K562 (cell line): Measurements from ENCODE around the gene TGFBR3L. TPM values are rescaled to one million over a fixed set of nuclear protein-coding genes. Genes with fewer than 3 reads are reported as not detected.
A peak's percentile ranks its signal among the peaks of the same experiment; 100 is the strongest.

Experiments
- ATAC-seq: fragments of 200-7000 bp; cut with Tn5 transposase; 3 replicates; pipeline ENCODE4 v1.9.1; 2020; ENCODE audit warnings: moderate library complexity
- BruUV-seq: library from RNA; stranded (reverse); fragments of 400-500 nt; replicated peaks from 2 replicates; lab custom pipeline; 2021; lab: Mats Ljungman, UMichigan
- CTCF ChIA-PET: fragments of 300-600 bp; formaldehyde crosslinking; extraction: SDS; loops from one replicate; lab custom pipeline; 2021; ENCODE audit warnings: low intra/inter-chr PET ratio; lab: Yijun Ruan, JAX
- POLR2A ChIA-PET: fragments of 300-600, 350-650 bp; sonication (Branson Sonifier 250); formaldehyde crosslinking; extraction: SDS; loops from one replicate; lab custom pipeline; 2021; ENCODE audit warnings: antibody characterized with exemption, inconsistent platforms; lab: Yijun Ruan, JAX
- DNase-seq, 4 experiments: peaks; one replicate each; pipeline versions ENCODE4 v3.0.0 to v3.0.0-alpha.2; 2011 to 2018; ENCODE audit warnings: low spot score in 3 of 4, mixed read lengths in 3 of 4; ENCODE audit errors: extremely low read depth in 1 of 4
- FAIRE-seq: peaks from 2 replicates; lab custom pipeline; 2011; peaks lifted over from hg19 to GRCh38; lab: Jason Lieb, UNC
- H2AFZ ChIP-seq: 2 replicates; pipeline ENCODE4 v1.6.0; 2011; ENCODE audit warnings: low read depth, low read length, control low read depth, inconsistent platforms
- H3K27ac ChIP-seq: fragments of 200-600 bp; 3 replicates; pipeline ENCODE4 v1.8.0; 2011; ENCODE audit warnings: low read depth, mild to moderate bottlenecking, control low read depth, inconsistent platforms, low read length, moderate library complexity, mixed read lengths; ENCODE audit errors: extremely low read depth
- H3K27me3 ChIP-seq, 2 experiments: fragments of 300-600 bp in 1 of 2; 2 replicates in 1 of 2; 3 replicates in 1 of 2; pipeline versions ENCODE4 v1.6.0 to v1.8.0; 2011; ENCODE audit warnings: inconsistent platforms in 2 of 2, low read length in 2 of 2, mild to moderate bottlenecking in 1 of 2, mixed read lengths in 1 of 2, moderate library complexity in 1 of 2; ENCODE audit not compliant: control insufficient read depth in 2 of 2, insufficient read depth in 2 of 2
- H3K36me3 ChIP-seq: fragments of 300-600 bp; 3 replicates; pipeline ENCODE4 v1.8.0; 2011; ENCODE audit warnings: mild to moderate bottlenecking, low read length, inconsistent platforms; ENCODE audit not compliant: control insufficient read depth, insufficient read depth
- H3K4me1 ChIP-seq, 2 experiments: fragments of 200-600 bp in 1 of 2; replicated peaks in 1 of 2; 2 replicates in 1 of 2; 3 replicates in 1 of 2; pipeline versions ENCODE4 v1.5.1 to v1.8.0; 2011; ENCODE audit warnings: inconsistent platforms in 2 of 2, low read length in 2 of 2, mild to moderate bottlenecking in 1 of 2, mixed read lengths in 1 of 2, moderate library complexity in 1 of 2; ENCODE audit not compliant: control insufficient read depth in 2 of 2, insufficient read depth in 2 of 2
- H3K4me2 ChIP-seq: 2 replicates; pipeline ENCODE4 v1.6.1; 2011; ENCODE audit warnings: low read length, control low read depth, inconsistent platforms, mixed read lengths; ENCODE audit not compliant: insufficient read depth
- H3K4me3 ChIP-seq: fragments of 200-600 bp; sonication (generic), shearing (Covaris generic); 2 replicates; pipeline ENCODE4 v1.5.1; 2016; ENCODE audit warnings: control low read depth, inconsistent platforms
- H3K79me2 ChIP-seq: fragments of 200-600 bp; 3 replicates; pipeline ENCODE4 v1.8.0; 2011; ENCODE audit warnings: low read length, inconsistent platforms; ENCODE audit not compliant: control insufficient read depth, insufficient read depth
- H3K9ac ChIP-seq, 2 experiments: 2 replicates each; pipeline versions ENCODE4 v1.6.0 to v1.6.1; 2011; ENCODE audit warnings: low read depth in 2 of 2, low read length in 2 of 2, control low read depth in 1 of 2, inconsistent platforms in 1 of 2, mild to moderate bottlenecking in 1 of 2, mixed read lengths in 1 of 2; ENCODE audit not compliant: insufficient read depth in 1 of 2
- H3K9me1 ChIP-seq: one replicate; pipeline ENCODE4 v1.6.0; 2011; ENCODE audit warnings: inconsistent platforms, mild to moderate bottlenecking, low read length, moderate library complexity; ENCODE audit not compliant: control insufficient read depth, insufficient read depth
- H3K9me3 ChIP-seq: replicated peaks from 2 replicates; pipeline ENCODE4 v1.5.1; 2011; ENCODE audit warnings: low read depth, low read length, inconsistent platforms; ENCODE audit not compliant: control insufficient read depth, insufficient read depth
- H4K20me1 ChIP-seq: replicated peaks from 2 replicates; pipeline ENCODE4 v1.6.1; 2011; ENCODE audit warnings: low read length, inconsistent platforms, mixed read lengths; ENCODE audit not compliant: control insufficient read depth, insufficient read depth
- CBX1 ChIP-seq: sonication (generic); IDR thresholded peaks from 2 replicates; pipeline ENCODE4 v1.6.1; 2016; ENCODE audit warnings: antibody characterized with exemption, low read depth, mild to moderate bottlenecking
- CSDE1 ChIP-seq, 2 experiments: fragments of 450-650 bp; IDR thresholded peaks; 2 replicates each; pipeline ENCODE4 v1.6.1; 2016; ENCODE audit warnings: mild to moderate bottlenecking in 1 of 2
- DDX20 ChIP-seq: fragments of 450-650 bp; IDR thresholded peaks from 2 replicates; pipeline ENCODE4 v1.6.1; 2016; ENCODE audit warnings: missing genetic modification characterization, low read depth, mild to moderate bottlenecking, missing compliant biosample characterization, moderate library complexity
- FIP1L1 ChIP-seq: fragments of 200-400 bp; formaldehyde crosslinking; IDR thresholded peaks from 2 replicates; pipeline ENCODE4 v1.6.1; 2018; ENCODE audit warnings: mild to moderate bottlenecking, low read depth, low read length; ENCODE audit not compliant: poor library complexity, severe bottlenecking
- HDAC2 ChIP-seq: fragments of 450-650 bp; IDR thresholded peaks from 2 replicates; pipeline ENCODE4 v1.6.1; 2016; ENCODE audit warnings: mild to moderate bottlenecking
- KDM1A ChIP-seq, 2 experiments: fragments of 450-650 bp; IDR thresholded peaks; 2 replicates each; pipeline ENCODE4 v1.6.1; 2016; ENCODE audit warnings: mild to moderate bottlenecking in 2 of 2
- MAZ ChIP-seq, 2 experiments: fragments of 450-650 bp in 1 of 2; sonication (generic) in 1 of 2; formaldehyde crosslinking; IDR thresholded peaks in 1 of 2; conservative IDR thresholded peaks in 1 of 2; 2 replicates each; pipeline versions ENCODE4 v1.4.0 to v1.5.0; 2020; ENCODE audit warnings: mild to moderate bottlenecking in 1 of 2, missing genetic modification reagents in 1 of 2
- MXD1 ChIP-seq: fragments of 250-450 bp; sonication (Bioruptor Pico); IDR thresholded peaks from 2 replicates; pipeline ENCODE4 v1.8.0; 2021; ENCODE audit warnings: borderline replicate concordance, mild to moderate bottlenecking, moderate library complexity; ENCODE audit not compliant: poor library complexity, severe bottlenecking
- MYC ChIP-seq, 2 experiments: fragments of 250-450 bp in 1 of 2; sonication (Bioruptor Pico) in 1 of 2; IDR thresholded peaks; 2 replicates each; pipeline versions ENCODE4 v1.5.1 to v1.6.1; 2012 to 2021; ENCODE audit warnings: low read depth in 2 of 2, borderline replicate concordance in 1 of 2, improper control_type of control experiment in 1 of 2, low read length in 1 of 2, mild to moderate bottlenecking in 1 of 2, moderate library complexity in 1 of 2
- NFE2L1 ChIP-seq: fragments of 450-650 bp; IDR thresholded peaks from 2 replicates; pipeline ENCODE4 v1.6.1; 2016; ENCODE audit warnings: missing genetic modification characterization, low read depth, mild to moderate bottlenecking, missing compliant biosample characterization, moderate library complexity, borderline replicate concordance
- PHF8 ChIP-seq: fragments of 200-600 bp; sonication (generic); IDR thresholded peaks from 2 replicates; pipeline ENCODE4 v1.6.1; 2012; ENCODE audit warnings: mixed run types, mild to moderate bottlenecking, inconsistent platforms, low read length, moderate library complexity, borderline replicate concordance
- RBM25 ChIP-seq: fragments of 200-400 bp; formaldehyde crosslinking; IDR thresholded peaks from 2 replicates; pipeline ENCODE4 v1.6.1; 2018; ENCODE audit warnings: low read length, low read depth, moderate library complexity; ENCODE audit not compliant: severe bottlenecking
- RCOR1 ChIP-seq, 2 experiments: IDR thresholded peaks; 2 replicates each; pipeline ENCODE4 v1.6.1; 2012; ENCODE audit warnings: low read depth in 2 of 2, low read length in 2 of 2, borderline replicate concordance in 1 of 2, improper control_type of control experiment in 1 of 2
- SMARCA5 ChIP-seq: fragments of 450-650 bp; IDR thresholded peaks from 2 replicates; pipeline ENCODE4 v1.6.1; 2016
- ZBTB7A ChIP-seq: IDR thresholded peaks from 2 replicates; pipeline ENCODE4 v1.6.1; 2011; ENCODE audit warnings: low read depth, mild to moderate bottlenecking, low read length, moderate library complexity, borderline replicate concordance; ENCODE audit not compliant: control insufficient read depth
- ZKSCAN8 ChIP-seq: fragments of 200-800 bp; sonication (Bioruptor generic); IDR thresholded peaks from 2 replicates; pipeline ENCODE4 v1.6.1; 2016; ENCODE audit warnings: missing genetic modification characterization, missing compliant biosample characterization
- ZNF740 ChIP-seq, 3 experiments: fragments of 200-800 bp in 1 of 3; sonication (Bioruptor generic) in 1 of 3; sonication (generic) in 1 of 3; formaldehyde crosslinking in 1 of 3; IDR thresholded peaks; 2 replicates each; pipeline versions ENCODE4 v1.6.1 to v1.8.0; 2016 to 2022; ENCODE audit warnings: mild to moderate bottlenecking in 2 of 3, missing compliant biosample characterization in 2 of 3, missing genetic modification characterization in 2 of 3, missing genetic modification reagents in 1 of 3
- WGBS: fragments of 100-300 bp; shearing (Covaris generic); methylation state at CpG from one replicate; pipeline ENCODE4 v1.1.6; 2016; ENCODE audit warnings: low coverage, mixed read lengths; ENCODE audit not compliant: insufficient coverage; ENCODE audit errors: missing lambda C conversion rate; 5-methylcytosine and 5-hydroxymethylcytosine counted together
- in situ Hi-C: fragments of 300-500 bp; cut with MboI; formaldehyde crosslinking; loops from 4 replicates; pipeline ENCODE4 v1.15.0; 2018; ENCODE audit warnings: inconsistent platforms, mixed read lengths
- intact Hi-C: fragments of 100-400 bp; cut with micrococcal nuclease; formaldehyde crosslinking; loops from 2 replicates; pipeline ENCODE4 v1.14.2; 2022
- polyA plus RNA-seq, 8 experiments: library from polyadenylated mRNA; depleted of rRNA in 4 of 8; stranded (reverse) in 5 of 8; unstranded in 3 of 8; fragments of >200 nt; fragmentation: Nextera tagmentation in 2 of 8; fragmentation: Illumina TruSeq in 1 of 8; extraction: Ambion mirVana in 2 of 8; extraction: Trizol in 1 of 8; gene quantifications; 2 replicates each; pipeline versions ENCODE4 v1.2.1 to v1.2.3, GENCODE V29; 2011 to 2014; ENCODE audit warnings: inconsistent platforms in 1 of 8, missing spikeins in 1 of 8
- total RNA-seq, 7 experiments: library from RNA; depleted of rRNA in 6 of 7; stranded (reverse); fragments of >200 nt in 6 of 7; fragmentation: Illumina TruSeq in 2 of 7; extraction: Trizol in 2 of 7; gene quantifications; 2 replicates each; pipeline versions ENCODE4 v1.2.1 to v1.2.3, GENCODE V29; 2011 to 2021; ENCODE audit warnings: low replicate concordance in 1 of 7

Gene TGFBR3L
- total and polyA plus RNA-seq, 9 of the 15 experiments (the other 6 are each of a cell fraction or from before 2014, with no cell fraction given), result not detected

GRCh38 chr19:7872306-7873204 lies 42.1 kb upstream of the TGFBR3L start:
- Histone ChIP-seq H4K20me1 (peaks cover 13% of the 10 kb centered on the region), H3K4me1 (peaks cover 13 to 73% of the 10 kb centered on the region in 2 experiments; a peak in 4 of 5 replicates), H2AFZ (peak overlapping the region; percentile 81), H3K27me3 (no peaks in the 10 kb centered on the region; a peak in 1 of 5 replicates), H3K36me3 (no peaks in the 10 kb centered on the region), H3K79me2 (no peaks in the 10 kb centered on the region), H3K27ac (no peak overlapping the region), H3K9me3 (no peaks in the 10 kb centered on the region), H3K4me2 (peak overlapping the region; percentile 68), H3K4me3 (peak overlapping the region; percentile 12; the same call in 1 of the 2 replicates), H3K9ac (peak overlapping the region in 1 of 2 experiments; percentile 65; a peak in 2 of 4 replicates), H3K9me1 (no peaks in the 10 kb centered on the region)
- ATAC-seq (no peak), DNase-seq (no peak), FAIRE-seq (no peak)
- ChIA-PET POLR2A (interaction anchor here (0.6 to 0.9 kb wide), 5 partner anchors 14 to 45 kb away, joined by 3 read pairs; partner anchors contain the start of genes LRRC8E and MAP2K7), CTCF (interaction anchor here (0.7 to 1.0 kb wide), 2 partner anchors 30 to 304 kb away, joined by 3 read pairs; no protein-coding TSS in a partner anchor)
- BruUV-seq, result no TSS peak
- WGBS, result 21% methylated on average over 35 of the region's 47 CpGs
- intact Hi-C loops (loop anchor here (5.0 kb wide), 1 partner anchor 50 kb away; the partner anchor contains the start of gene SNAPC2), in situ Hi-C loops (no loop called here)
- TF ChIP-seq CSDE1 (IDR thresholded peaks at IDR 0.05) (no peak), ZNF740 (CRISPR knock-in tag; IDR thresholded peaks at IDR 0.05) (peak; percentile 62; the same call in 1 of the 2 replicates), ZNF740 (tag; IDR thresholded peaks at IDR 0.05) (no peak), MXD1 (CRISPR knock-in tag) (no peak), NFE2L1 (tag) (no peak), HDAC2 (peak; percentile 88), RCOR1 (IDR thresholded peaks at IDR 0.05; ENCODE audit: borderline replicate concordance in 1 of 2, low read depth in 2 of 2, low read length in 2 of 2) (peak in 1 of 2 experiments; percentile 90; a peak in 2 of 4 replicates), KDM1A (IDR thresholded peaks at IDR 0.05) (peak in 1 of 2 experiments; percentile 94; a peak in 2 of 4 replicates), FIP1L1 (peak; percentile 29), RBM25 (peak; percentile 93), PHF8 (peak; percentile 18; the same call in 1 of the 2 replicates), MYC (IDR thresholded peaks at IDR 0.05; ENCODE audit: low read depth, low read length) (no peak), MYC (CRISPR knock-in tag; IDR thresholded peaks at IDR 0.05; ENCODE audit: borderline replicate concordance, low read depth) (no peak), DDX20 (tag) (no peak), SMARCA5 (peak; percentile 84), ZBTB7A (peak; percentile 87), CBX1 (peak; percentile 85; the same call in 1 of the 2 replicates), MAZ (CRISPR knock-in tag; conservative IDR thresholded peaks at IDR 0.05 in 1 of 2, IDR thresholded peaks at IDR 0.05 in 1 of 2) (no peak), ZKSCAN8 (CRISPR knock-in tag) (no peak)
